NB4 (cell line): ENCODE results near the gene GCAT.

Source experiments
- DNase-seq: peaks from one replicate; pipeline ENCODE4 v3.0.0; 2010; ENCODE audit warnings: low read depth
- H3K4me3 ChIP-seq: one replicate; pipeline ENCODE4 v1.5.1; 2011; ENCODE audit warnings: mild to moderate bottlenecking, low read depth, low read length, moderate library complexity
- CTCF ChIP-seq: IDR thresholded peaks from one replicate; pipeline ENCODE4 v1.5.1; 2012; ENCODE audit warnings: low read depth, low read length
- MAX ChIP-seq: IDR thresholded peaks from 2 replicates; pipeline ENCODE4 v1.6.1; 2011; ENCODE audit warnings: low read depth, low read length
- MYC ChIP-seq: IDR thresholded peaks from 2 replicates; pipeline ENCODE4 v1.6.1; 2011; ENCODE audit warnings: low read depth, low read length
- POLR2A ChIP-seq: IDR thresholded peaks from 2 replicates; pipeline ENCODE4 v1.6.1; 2011; ENCODE audit warnings: mild to moderate bottlenecking; ENCODE audit not compliant: insufficient read length; ENCODE audit errors: extremely low read depth

Gene GCAT

GRCh38 chr22:37769056-37769455, 38.7 kb upstream of the GCAT start:
- TF ChIP-seq POLR2A = no peak
- TF ChIP-seq MAX = no peak
- TF ChIP-seq CTCF = no peak
- TF ChIP-seq MYC = no peak
- DNase-seq = no peak
- no peak overlapping the region for H3K4me3 ChIP-seq

- H3K4me3 ChIP-seq = no peak overlapping the region
- TF ChIP-seq POLR2A (no peak), MAX (no peak), MYC (no peak), CTCF (no peak)
- no peak for DNase-seq
These were observed 36.7 kb upstream of the GCAT start for GRCh38 chr22:37771081-37771480.

- no peak for TF ChIP-seq MYC
- TF ChIP-seq CTCF = no peak
- TF ChIP-seq POLR2A = no peak
- DNase-seq = no peak
- H3K4me3 ChIP-seq = no peak overlapping the region
These were observed 35.9 kb upstream of the GCAT start for GRCh38 chr22:37771702-37772427.

- TF ChIP-seq CTCF = no peak
- TF ChIP-seq MAX = no peak
- TF ChIP-seq POLR2A = no peak
- TF ChIP-seq MYC = no peak
- no peak for DNase-seq
- H3K4me3 ChIP-seq = no peak overlapping the region
These were observed 33.0 kb upstream of the GCAT start for GRCh38 chr22:37774728-37775127.

GRCh38 chr22:37775785-37776638, 31.7 kb upstream of the GCAT start:
- no peak overlapping the region for H3K4me3 ChIP-seq
- no peak for DNase-seq
- TF ChIP-seq MAX (no peak), CTCF (no peak)

GRCh38 chr22:37776639-37777005, 31.1 kb upstream of the GCAT start:
- H3K4me3 ChIP-seq = no peak overlapping the region
- DNase-seq = no peak
- no peak for TF ChIP-seq MYC
- no peak for TF ChIP-seq CTCF
- no peak for TF ChIP-seq POLR2A
